CD1c-positive myeloid dendritic cell (primary cell): ENCODE measurements around the gene UNKL.

ENCODE experiments used
- DNase-seq: peaks from one replicate; pipeline ENCODE4 v3.0.0-alpha.2; 2016; ENCODE audit errors: extremely low spot score

The UNKL gene, protein sequence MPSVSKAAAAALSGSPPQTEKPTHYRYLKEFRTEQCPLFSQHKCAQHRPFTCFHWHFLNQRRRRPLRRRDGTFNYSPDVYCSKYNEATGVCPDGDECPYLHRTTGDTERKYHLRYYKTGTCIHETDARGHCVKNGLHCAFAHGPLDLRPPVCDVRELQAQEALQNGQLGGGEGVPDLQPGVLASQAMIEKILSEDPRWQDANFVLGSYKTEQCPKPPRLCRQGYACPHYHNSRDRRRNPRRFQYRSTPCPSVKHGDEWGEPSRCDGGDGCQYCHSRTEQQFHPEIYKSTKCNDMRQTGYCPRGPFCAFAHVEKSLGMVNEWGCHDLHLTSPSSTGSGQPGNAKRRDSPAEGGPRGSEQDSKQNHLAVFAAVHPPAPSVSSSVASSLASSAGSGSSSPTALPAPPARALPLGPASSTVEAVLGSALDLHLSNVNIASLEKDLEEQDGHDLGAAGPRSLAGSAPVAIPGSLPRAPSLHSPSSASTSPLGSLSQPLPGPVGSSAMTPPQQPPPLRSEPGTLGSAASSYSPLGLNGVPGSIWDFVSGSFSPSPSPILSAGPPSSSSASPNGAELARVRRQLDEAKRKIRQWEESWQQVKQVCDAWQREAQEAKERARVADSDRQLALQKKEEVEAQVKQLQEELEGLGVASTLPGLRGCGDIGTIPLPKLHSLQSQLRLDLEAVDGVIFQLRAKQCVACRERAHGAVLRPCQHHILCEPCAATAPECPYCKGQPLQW

DNA sequence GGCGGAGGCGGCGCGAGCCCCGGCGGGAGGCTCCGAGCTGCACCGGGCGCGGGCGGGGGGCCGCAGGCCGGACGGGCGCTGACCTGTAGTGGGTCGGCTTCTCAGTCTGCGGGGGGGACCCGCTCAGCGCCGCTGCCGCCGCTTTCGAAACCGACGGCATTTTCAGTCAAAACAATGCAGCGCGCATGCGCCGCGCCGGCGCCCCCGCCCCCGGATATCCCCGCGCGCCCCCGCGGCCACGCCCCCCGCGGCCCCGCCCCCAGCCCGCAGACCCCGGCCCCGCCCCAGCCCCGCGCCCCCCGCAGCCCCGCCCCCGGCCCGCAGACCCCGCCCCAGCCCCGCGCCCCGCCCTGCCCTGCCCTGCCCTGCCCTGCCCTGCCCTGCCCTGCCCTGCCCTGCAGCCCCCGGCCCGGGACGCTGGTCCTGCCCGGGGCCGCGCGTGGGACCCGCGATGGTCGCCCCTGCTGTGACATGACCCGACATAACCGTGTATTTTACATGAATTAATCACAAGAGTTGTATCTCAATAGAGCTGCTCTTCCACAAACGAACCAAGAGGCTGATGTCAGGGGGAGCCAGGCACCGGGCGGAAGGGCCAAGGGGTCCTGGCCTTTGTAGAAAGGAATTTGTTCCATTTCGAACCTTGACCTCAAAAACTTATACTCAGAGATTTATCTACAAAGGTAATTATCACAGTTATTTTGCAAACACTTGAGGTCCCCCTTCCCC is at the start of gene UNKL:
Gene UNKL, minus strand, starts transcription at position 173 of the 729 bp plus-strand sequence. Its CDS starts 13 bp downstream, at position 160.
- DNase-seq, result peak; percentile 77

DNA sequence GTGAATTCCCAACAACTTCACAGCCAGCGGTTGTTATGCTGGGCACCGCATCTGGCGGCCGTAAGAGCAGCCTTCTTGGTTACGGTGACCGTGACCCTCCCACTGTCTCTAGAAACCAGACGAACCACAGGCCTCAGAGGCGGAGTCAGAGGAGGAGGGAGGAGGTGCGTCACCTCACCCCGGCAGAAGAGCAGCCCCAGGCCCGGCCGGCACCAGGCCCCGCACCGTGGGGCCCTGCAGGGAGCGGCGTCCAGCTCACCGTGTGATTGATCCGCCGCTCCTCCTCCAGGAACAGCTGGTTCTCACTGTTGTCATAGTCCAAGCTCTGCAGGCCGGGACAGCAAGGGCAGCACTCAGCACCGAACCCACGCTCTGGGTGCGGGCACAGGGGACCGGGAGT is 46.6 kb upstream of the UNKL start:
- DNase-seq, result no peak

DNA sequence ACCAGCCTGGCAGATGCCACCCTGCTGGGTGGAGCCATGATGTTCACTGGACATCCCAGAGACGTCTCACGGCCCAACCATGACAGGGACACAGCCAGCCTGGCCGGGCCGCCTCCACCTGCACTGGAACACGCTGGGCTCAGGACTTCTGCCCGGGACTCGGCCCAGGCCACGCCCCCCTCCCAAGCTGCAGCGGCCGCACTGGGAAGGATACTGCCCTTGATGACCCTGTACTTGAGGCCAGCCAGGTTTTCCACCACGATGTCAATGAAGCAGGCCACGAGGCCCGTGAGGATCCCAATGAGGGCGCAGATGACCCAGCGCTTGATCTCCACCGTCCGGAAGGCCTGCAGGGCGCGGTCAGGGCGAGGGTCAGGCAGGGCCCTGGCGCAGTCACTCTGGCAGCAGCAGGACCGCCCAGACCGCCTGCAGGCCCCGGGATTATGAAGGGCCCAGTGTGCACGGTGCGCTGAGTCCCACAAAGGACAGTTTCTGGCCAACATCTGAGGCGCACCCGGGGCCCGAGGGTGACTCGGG is 46.2 kb upstream of the UNKL start:
- DNase-seq, result no peak

GRCh38 chr16:1459967-1460366 is 45.5 kb upstream of the UNKL start:
- DNase-seq, result no peak

GRCh38 chr16:1458977-1459341 is 44.5 kb upstream of the UNKL start:
- no peak for DNase-seq

- DNase-seq, result peak; percentile 73
These were observed 44.0 kb upstream of the UNKL start for GRCh38 chr16:1458336-1458976.

GRCh38 chr16:1457489-1458245 is 43.2 kb upstream of the UNKL start:
- no peak for DNase-seq

DNA sequence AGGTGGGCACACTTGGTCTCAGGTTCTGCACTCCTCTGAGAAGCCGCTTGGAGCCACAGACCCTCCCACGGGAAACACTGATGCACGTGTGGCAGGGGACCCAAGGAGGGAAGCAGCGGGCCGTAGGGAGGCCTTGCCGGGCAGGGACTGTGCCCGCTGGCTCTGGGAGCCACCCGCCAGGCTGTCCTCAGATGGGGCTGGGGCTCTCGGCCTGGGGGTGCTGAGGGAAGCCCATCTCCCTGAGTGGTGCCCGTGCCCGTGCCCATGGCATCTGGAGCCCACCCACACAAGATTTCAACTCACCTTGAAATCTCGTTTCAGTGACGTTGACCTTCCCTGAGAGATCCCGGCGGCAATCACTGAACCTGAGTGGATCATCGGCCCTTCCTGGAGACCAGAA is 42.4 kb upstream of the UNKL start:
- no peak for DNase-seq

DNA sequence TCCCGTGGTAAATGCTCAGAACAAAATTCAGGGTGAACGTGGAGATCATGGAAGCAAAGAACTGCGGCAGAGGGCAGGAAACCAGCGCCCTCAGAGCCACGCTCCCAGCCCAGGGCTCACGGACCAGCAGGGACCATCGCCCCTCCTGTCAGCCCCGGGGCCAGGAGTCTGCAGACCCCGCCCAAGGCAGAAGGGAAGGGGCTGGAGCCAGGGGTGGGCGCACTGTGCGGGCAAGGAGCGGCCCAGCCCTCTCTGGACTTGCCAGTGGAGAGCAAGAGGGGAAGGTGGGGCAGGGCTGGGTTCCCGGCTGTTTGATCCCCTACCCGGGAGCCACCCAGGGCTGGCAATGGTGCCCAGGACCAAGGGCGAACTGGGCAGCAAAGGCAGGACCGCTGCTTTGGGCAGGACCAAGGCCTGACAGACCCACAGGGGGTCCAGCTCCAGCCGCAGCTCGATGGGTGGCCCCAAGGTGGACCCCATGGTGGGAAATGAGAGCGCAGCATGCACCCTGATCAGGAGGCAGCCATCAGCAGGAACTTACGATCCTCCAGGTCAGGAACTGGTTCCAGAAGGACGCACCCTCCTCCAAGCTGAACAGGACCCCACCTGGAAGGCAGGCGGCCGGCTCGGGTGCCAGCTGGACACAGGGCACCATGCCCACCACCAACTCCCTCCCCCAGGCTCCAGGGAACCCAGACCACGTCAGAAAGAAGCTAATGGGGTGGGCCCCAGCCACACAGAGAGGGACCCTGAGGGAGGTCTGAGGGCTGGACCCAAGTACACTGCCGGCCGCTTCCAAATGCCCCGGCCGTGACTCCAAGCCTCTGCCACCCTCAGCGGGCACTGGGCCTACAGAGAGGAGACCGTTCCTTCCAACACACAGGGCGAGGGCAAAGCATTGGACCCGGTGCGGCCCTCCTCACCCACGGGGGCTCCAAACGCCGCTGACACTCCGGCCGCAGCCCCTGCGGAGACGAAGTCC is 41.0 kb upstream of the UNKL start:
- DNase-seq, result no peak

DNA sequence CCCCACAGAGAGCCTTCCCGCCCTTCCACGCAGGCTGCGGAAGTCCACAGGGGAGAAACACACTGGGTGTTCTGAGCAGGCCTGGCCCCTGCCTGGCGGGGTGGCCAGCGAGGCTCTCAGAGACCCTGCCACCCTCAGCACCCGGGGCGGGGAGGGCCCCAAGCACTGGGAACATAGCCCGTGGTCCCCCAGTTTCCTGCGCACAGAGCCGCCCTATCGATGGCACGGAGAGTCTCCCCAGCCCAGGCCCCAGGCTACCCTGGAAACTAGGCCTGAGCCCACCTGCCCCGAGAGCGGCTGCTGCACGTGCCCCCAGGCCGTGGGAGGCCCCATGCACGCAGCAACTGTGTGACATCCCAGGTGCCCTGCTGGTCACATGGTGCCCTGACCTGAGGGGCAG is 40.1 kb upstream of the UNKL start:
- DNase-seq, result no peak

DNA sequence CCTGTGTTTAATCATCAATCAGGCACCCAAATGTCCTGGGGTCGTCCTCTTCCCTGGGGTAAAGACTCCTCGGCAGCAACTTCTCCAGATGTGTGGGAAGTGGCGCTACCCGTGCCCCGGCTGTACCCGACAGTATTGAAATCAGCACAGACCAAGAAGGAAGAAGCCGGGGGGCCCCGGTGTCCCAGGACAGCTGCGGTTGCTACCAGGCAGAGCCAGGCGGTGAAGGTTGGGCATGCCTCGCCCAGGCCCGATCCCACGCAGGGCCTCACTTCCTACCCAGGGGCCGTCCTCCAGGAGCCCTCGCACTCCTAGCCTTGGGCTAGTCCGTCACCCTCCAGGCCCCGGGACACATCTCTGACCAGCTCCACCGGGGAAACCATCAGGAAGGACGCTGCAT is 38.8 kb upstream of the UNKL start:
- no peak for DNase-seq

DNA sequence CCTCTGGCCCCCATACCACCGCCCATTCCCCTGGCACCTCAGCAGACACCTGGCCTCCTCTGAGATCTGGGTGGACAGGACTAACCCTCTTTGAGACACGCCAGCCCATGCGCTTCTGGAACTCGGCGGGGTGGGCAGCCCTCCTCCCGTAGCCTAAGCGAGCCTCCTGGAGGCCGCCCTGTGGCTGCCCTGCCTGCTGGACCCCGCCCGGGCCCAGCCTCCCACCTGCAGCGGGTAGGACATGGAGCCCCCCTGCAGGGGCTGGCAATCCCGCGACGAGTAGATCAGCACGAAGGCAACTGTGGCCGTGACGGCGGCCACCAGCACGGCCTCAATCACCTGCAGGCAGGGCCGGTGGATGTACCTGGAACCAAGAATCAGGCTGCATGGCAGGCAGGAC is 38.0 kb upstream of the UNKL start:
- no peak for DNase-seq

GRCh38 chr16:1451702-1452392 is 37.3 kb upstream of the UNKL start:
- no peak for DNase-seq

GRCh38 chr16:1450841-1451240 is 36.3 kb upstream of the UNKL start:
- no peak for DNase-seq

- DNase-seq, result no peak
These were observed 35.7 kb upstream of the UNKL start for GRCh38 chr16:1450218-1450617.

DNA sequence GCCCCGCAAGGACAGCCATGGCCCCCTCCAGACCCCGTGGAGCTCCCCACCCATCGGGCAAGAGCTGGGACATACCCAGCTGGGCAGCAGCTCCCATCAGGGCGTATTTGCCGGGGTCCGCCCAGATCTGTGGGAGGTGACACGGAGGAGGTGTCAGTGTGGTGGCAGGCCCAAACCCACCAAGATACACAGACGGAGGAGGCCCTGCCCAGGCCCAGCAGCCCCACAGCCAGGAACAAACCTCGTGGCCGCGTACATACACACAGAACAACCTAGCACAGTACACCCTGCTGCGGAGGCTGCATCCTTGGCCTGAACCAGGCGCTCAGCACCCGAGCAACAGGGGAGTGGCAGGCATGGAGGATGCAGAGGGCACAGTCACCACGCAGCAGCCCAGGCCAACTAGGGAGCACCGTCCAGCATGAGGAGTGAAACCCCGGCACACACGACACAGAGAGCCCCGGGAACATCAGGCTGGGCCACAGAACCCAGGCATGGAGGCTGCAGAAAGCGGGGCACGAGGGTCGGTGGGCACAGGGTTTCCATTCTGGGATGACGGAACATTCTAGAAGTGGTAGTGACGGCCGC is 34.8 kb upstream of the UNKL start:
- DNase-seq, result no peak

DNA sequence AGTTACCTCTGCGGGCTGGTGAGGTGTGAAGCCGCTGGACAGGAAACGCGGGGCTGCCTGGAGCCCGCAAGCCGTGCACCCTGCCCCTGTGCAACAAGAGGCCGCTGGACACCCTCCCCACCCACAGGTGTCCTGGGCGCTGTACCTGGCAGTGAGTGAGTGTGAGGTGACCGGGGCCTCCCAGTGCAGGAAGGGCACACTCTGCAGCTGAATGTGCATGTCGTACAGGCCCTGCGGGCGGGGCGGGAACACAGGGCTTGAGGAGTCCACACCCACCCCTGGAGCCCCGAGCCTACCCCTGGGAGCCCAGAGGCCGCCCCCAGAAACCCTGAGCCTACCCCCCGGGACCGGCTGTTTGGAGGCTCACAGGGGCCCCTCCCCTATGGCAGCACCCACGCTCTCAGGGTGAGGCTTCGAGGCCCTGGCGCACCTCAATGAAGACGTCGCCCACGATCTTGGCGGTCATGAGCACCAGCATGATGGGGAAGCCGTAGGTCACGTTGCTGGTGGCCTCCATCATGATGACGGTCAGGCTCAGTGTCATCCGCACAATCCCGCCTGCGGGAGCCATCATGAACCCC is 34.1 kb upstream of the UNKL start:
- no peak for DNase-seq

- no peak for DNase-seq
These were observed 33.5 kb upstream of the UNKL start for GRCh38 chr16:1447965-1448364.
